ENCODE results near the gene MARCHF6.
"Not testable (repeated sequence)": the region's sequence is repeated elsewhere in the genome, so short reads cannot be mapped to it uniquely, and the experiment has no call there.

The MARCHF6 gene

GRCh38 chr5:10352430-10353240 lies 860 bp upstream of the MARCHF6 start:
- DNase-seq, result peak; percentile 60

GRCh38 chr5:10354048-10354872 lies 765 bp downstream of the MARCHF6 start:
- peak; percentile 67 for DNase-seq

GRCh38 chr5:10355071-10355889 lies 1.8 kb downstream of the MARCHF6 start:
- DNase-seq, result peak; percentile 40

- no peak for DNase-seq
Observed at GRCh38 chr5:10358999-10359398, 5.5 kb downstream of the MARCHF6 start.

- DNase-seq, result no peak
Observed at GRCh38 chr5:10360686-10361085, 7.2 kb downstream of the MARCHF6 start.

- DNase-seq, result no peak
Observed at GRCh38 chr5:10363519-10364185, 10.2 kb downstream of the MARCHF6 start.

- DNase-seq, result no peak
Observed at GRCh38 chr5:10364186-10364689, 10.7 kb downstream of the MARCHF6 start.

GRCh38 chr5:10365782-10366181 lies 12.3 kb downstream of the MARCHF6 start:
- DNase-seq, result no peak

- no peak for DNase-seq
Observed at GRCh38 chr5:10366310-10367272, 13.1 kb downstream of the MARCHF6 start.

GRCh38 chr5:10367579-10367978 lies 14.1 kb downstream of the MARCHF6 start:
- DNase-seq, result no peak

GRCh38 chr5:10370931-10371330 lies 17.4 kb downstream of the MARCHF6 start:
- no peak for DNase-seq

- not testable (repeated sequence) for DNase-seq
Observed at GRCh38 chr5:10371369-10371768, 17.9 kb downstream of the MARCHF6 start.

GRCh38 chr5:10372726-10373709 lies 19.5 kb downstream of the MARCHF6 start:
- DNase-seq, result no peak

- DNase-seq, result no peak
Observed at GRCh38 chr5:10374046-10375022, 20.8 kb downstream of the MARCHF6 start.

GRCh38 chr5:10375146-10375545 lies 21.7 kb downstream of the MARCHF6 start:
- DNase-seq, result not testable (repeated sequence)

- DNase-seq, result no peak
Observed at GRCh38 chr5:10376544-10376943, 23.0 kb downstream of the MARCHF6 start.

GRCh38 chr5:10377081-10377480 lies 23.6 kb downstream of the MARCHF6 start:
- DNase-seq, result no peak

GRCh38 chr5:10381803-10382202 lies 28.3 kb downstream of the MARCHF6 start:
- DNase-seq, result no peak

- DNase-seq, result no peak
Observed at GRCh38 chr5:10384483-10384882, 31.0 kb downstream of the MARCHF6 start.

All from activated CD4-positive, alpha-beta T cell treated with anti-CD3 and anti-CD28 coated beads for 48 hours (primary cell).